HEK293 (cell line): ENCODE measurements around the gene GJD4.

Source experiments
- CTCF ChIA-PET: fragments of 350-600 bp; formaldehyde crosslinking; extraction: SDS; loops from one replicate; lab custom pipeline; 2021; ENCODE audit warnings: antibody characterized with exemption; lab: Yijun Ruan, JAX
- POLR2A ChIA-PET: fragments of 300-600 bp; formaldehyde crosslinking; extraction: SDS; loops from one replicate; lab custom pipeline; 2020; ENCODE audit warnings: antibody characterized with exemption, inconsistent platforms; lab: Yijun Ruan, JAX
- H3K27ac ChIP-seq: fragments of 200-500 bp; sonication (Bioruptor generic); 2 replicates; pipeline ENCODE4 v1.5.1; 2014; ENCODE audit warnings: low read depth, low read length, control low read depth, inconsistent platforms; ENCODE audit errors: extremely low read depth
- H3K36me3 ChIP-seq, 2 experiments: fragments of 200-500 bp in 1 of 2; sonication (Bioruptor generic) in 1 of 2; 1 replicate in 1 of 2; 2 replicates in 1 of 2; pipeline ENCODE4 v1.5.1; 2014 to 2017; ENCODE audit warnings: inconsistent platforms in 2 of 2, low read length in 2 of 2; ENCODE audit not compliant: control insufficient read depth in 2 of 2, insufficient read depth in 1 of 2
- H3K4me1 ChIP-seq: fragments of 200-500 bp; sonication (Bioruptor generic); 2 replicates; pipeline ENCODE4 v1.5.1; 2014; ENCODE audit warnings: mild to moderate bottlenecking, low read length, inconsistent platforms; ENCODE audit not compliant: control insufficient read depth, insufficient read depth
- H3K4me3 ChIP-seq: 2 replicates; pipeline ENCODE4 v1.5.1; 2011; ENCODE audit warnings: low read depth, mild to moderate bottlenecking, control low read depth, low read length, moderate library complexity
- H3K9me3 ChIP-seq: fragments of 200-500 bp; sonication (Bioruptor generic); 2 replicates; pipeline ENCODE4 v1.5.1; 2014; ENCODE audit warnings: low read depth, low read length, inconsistent platforms; ENCODE audit not compliant: control insufficient read depth, insufficient read depth
- GLI2 ChIP-seq: fragments of 450-650 bp; formaldehyde crosslinking; IDR thresholded peaks from 2 replicates; pipeline ENCODE4; 2017; ENCODE audit warnings: missing biosample characterization, missing genetic modification characterization, low read depth, borderline replicate concordance
- ZEB2 ChIP-seq: fragments of 450-650 bp; formaldehyde crosslinking; IDR thresholded peaks from 2 replicates; pipeline ENCODE4 v1.5.1; 2016; ENCODE audit warnings: missing biosample characterization, missing genetic modification characterization
- ZFP37 ChIP-seq: fragments of 450-650 bp; formaldehyde crosslinking; IDR thresholded peaks from 2 replicates; pipeline ENCODE4 v1.5.1; 2016; ENCODE audit warnings: missing biosample characterization, missing genetic modification characterization
- ZFP41 ChIP-seq: fragments of 450-650 bp; formaldehyde crosslinking; IDR thresholded peaks from 2 replicates; pipeline ENCODE4 v1.5.1; 2016; ENCODE audit warnings: missing biosample characterization, missing genetic modification characterization, borderline replicate concordance
- ZNF202 ChIP-seq: fragments of 450-650 bp; formaldehyde crosslinking; IDR thresholded peaks from 2 replicates; pipeline ENCODE4 v1.5.1; 2016; ENCODE audit warnings: missing biosample characterization, missing genetic modification characterization, borderline replicate concordance
- ZNF394 ChIP-seq: fragments of 450-650 bp; formaldehyde crosslinking; IDR thresholded peaks from 2 replicates; pipeline ENCODE4 v1.5.1; 2016; ENCODE audit warnings: missing biosample characterization, missing genetic modification characterization, mild to moderate bottlenecking, moderate library complexity, borderline replicate concordance
- ZNF404 ChIP-seq: fragments of 450-650 bp; formaldehyde crosslinking; IDR thresholded peaks from 2 replicates; pipeline ENCODE4 v1.5.1; 2017; ENCODE audit warnings: missing biosample characterization, missing genetic modification characterization
- ZNF544 ChIP-seq: fragments of 450-650 bp; formaldehyde crosslinking; IDR thresholded peaks from 2 replicates; pipeline ENCODE4 v1.5.0; 2017; ENCODE audit warnings: missing biosample characterization, missing genetic modification characterization
- ZNF548 ChIP-seq: fragments of 450-650 bp; formaldehyde crosslinking; IDR thresholded peaks from 2 replicates; pipeline ENCODE4 v1.5.1; 2016; ENCODE audit warnings: missing biosample characterization, missing genetic modification characterization
- ZNF555 ChIP-seq: fragments of 450-650 bp; formaldehyde crosslinking; conservative IDR thresholded peaks from 2 replicates; pipeline ENCODE4 v1.5.1; 2017; ENCODE audit warnings: missing biosample characterization, mild to moderate bottlenecking, missing genetic modification characterization, inconsistent platforms
- ZNF621 ChIP-seq: fragments of 450-650 bp; formaldehyde crosslinking; IDR thresholded peaks from 2 replicates; pipeline ENCODE4 v1.5.1; 2017; ENCODE audit warnings: missing biosample characterization, missing genetic modification characterization
- ZNF623 ChIP-seq: fragments of 450-650 bp; formaldehyde crosslinking; IDR thresholded peaks from 2 replicates; pipeline ENCODE4 v1.5.1; 2016; ENCODE audit warnings: missing biosample characterization, missing genetic modification characterization
- ZNF768 ChIP-seq: fragments of 450-650 bp; formaldehyde crosslinking; IDR thresholded peaks from 2 replicates; pipeline ENCODE4 v1.5.1; 2018; ENCODE audit warnings: missing biosample characterization, mild to moderate bottlenecking, missing genetic modification characterization
- ZXDB ChIP-seq: fragments of 450-650 bp; formaldehyde crosslinking; IDR thresholded peaks from 2 replicates; pipeline ENCODE4 v1.5.1; 2016; ENCODE audit warnings: missing biosample characterization, missing genetic modification characterization
- TF ChIP-seq, protein P1 (sequence below): fragments of 450-650 bp; formaldehyde crosslinking; IDR thresholded peaks from 2 replicates; pipeline ENCODE4 v1.5.1; 2017; ENCODE audit warnings: missing biosample characterization, missing genetic modification characterization
- TF ChIP-seq, protein P2 (sequence below): fragments of 450-650 bp; IDR thresholded peaks from 2 replicates; pipeline ENCODE4 v1.5.1; 2018; ENCODE audit warnings: missing biosample characterization, mild to moderate bottlenecking, missing genetic modification characterization
- TF ChIP-seq, protein P3 (sequence below): fragments of 450-650 bp; formaldehyde crosslinking; IDR thresholded peaks from 2 replicates; pipeline ENCODE4 v1.5.1; 2016; ENCODE audit warnings: missing biosample characterization, missing genetic modification characterization
- TF ChIP-seq, protein P4 (sequence below): fragments of 450-650 bp; formaldehyde crosslinking; IDR thresholded peaks from 2 replicates; pipeline ENCODE4 v1.5.1; 2016; ENCODE audit warnings: missing biosample characterization, missing genetic modification characterization, borderline replicate concordance

Gene GJD4

DNA sequence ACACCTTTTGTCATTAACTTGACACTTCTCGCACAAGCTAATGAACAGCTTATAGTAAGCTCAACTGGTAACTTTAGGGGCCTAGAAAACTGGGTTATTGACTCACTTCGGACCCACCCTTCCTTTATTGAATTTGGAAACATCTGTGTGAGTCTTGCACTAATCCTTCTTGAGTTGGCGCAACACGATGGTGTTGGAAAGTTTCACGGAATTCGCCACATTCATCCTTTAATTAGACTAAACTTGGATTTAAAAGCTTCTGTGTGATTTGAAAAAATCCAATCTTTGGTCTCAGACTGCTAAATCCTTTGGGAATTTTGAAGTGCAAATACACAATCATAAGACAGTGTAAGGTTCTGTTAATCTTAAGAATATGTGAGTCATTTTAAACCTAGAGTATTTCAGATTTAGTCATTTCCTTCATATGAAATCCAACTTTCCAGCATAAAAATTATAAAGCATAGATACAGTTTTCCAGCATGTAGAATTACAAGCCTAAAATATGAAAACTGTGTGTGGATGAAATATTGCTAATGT, 21.9 kb downstream of the GJD4 start:
- Histone ChIP-seq H3K36me3 (no peaks in the 10 kb centered on the region), H3K27ac (no peak overlapping the region), H3K9me3 (no peaks in the 10 kb centered on the region), H3K4me1 (no peaks in the 10 kb centered on the region), H3K4me3 (no peak overlapping the region)
- CTCF ChIA-PET = interaction anchor here (0.6 to 1.0 kb wide), 3 partner anchors 9 to 1065 kb away, joined by 3 to 4 read pairs (median 3); no protein-coding TSS in a partner anchor
- TF ChIP-seq, protein P1, sequence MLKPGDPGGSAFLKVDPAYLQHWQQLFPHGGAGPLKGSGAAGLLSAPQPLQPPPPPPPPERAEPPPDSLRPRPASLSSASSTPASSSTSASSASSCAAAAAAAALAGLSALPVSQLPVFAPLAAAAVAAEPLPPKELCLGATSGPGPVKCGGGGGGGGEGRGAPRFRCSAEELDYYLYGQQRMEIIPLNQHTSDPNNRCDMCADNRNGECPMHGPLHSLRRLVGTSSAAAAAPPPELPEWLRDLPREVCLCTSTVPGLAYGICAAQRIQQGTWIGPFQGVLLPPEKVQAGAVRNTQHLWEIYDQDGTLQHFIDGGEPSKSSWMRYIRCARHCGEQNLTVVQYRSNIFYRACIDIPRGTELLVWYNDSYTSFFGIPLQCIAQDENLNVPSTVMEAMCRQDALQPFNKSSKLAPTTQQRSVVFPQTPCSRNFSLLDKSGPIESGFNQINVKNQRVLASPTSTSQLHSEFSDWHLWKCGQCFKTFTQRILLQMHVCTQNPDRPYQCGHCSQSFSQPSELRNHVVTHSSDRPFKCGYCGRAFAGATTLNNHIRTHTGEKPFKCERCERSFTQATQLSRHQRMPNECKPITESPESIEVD = no peak
- TF ChIP-seq, protein P2, sequence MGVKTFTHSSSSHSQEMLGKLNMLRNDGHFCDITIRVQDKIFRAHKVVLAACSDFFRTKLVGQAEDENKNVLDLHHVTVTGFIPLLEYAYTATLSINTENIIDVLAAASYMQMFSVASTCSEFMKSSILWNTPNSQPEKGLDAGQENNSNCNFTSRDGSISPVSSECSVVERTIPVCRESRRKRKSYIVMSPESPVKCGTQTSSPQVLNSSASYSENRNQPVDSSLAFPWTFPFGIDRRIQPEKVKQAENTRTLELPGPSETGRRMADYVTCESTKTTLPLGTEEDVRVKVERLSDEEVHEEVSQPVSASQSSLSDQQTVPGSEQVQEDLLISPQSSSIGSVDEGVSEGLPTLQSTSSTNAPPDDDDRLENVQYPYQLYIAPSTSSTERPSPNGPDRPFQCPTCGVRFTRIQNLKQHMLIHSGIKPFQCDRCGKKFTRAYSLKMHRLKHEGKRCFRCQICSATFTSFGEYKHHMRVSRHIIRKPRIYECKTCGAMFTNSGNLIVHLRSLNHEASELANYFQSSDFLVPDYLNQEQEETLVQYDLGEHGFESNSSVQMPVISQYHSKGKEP (tag by site-specific recombination) = no peak
- TF ChIP-seq ZNF544 (tag by site-specific recombination) = no peak
- TF ChIP-seq ZNF621 (tag by site-specific recombination) = no peak
- no peak for TF ChIP-seq ZNF623 (tag by site-specific recombination)
- TF ChIP-seq, protein P3, sequence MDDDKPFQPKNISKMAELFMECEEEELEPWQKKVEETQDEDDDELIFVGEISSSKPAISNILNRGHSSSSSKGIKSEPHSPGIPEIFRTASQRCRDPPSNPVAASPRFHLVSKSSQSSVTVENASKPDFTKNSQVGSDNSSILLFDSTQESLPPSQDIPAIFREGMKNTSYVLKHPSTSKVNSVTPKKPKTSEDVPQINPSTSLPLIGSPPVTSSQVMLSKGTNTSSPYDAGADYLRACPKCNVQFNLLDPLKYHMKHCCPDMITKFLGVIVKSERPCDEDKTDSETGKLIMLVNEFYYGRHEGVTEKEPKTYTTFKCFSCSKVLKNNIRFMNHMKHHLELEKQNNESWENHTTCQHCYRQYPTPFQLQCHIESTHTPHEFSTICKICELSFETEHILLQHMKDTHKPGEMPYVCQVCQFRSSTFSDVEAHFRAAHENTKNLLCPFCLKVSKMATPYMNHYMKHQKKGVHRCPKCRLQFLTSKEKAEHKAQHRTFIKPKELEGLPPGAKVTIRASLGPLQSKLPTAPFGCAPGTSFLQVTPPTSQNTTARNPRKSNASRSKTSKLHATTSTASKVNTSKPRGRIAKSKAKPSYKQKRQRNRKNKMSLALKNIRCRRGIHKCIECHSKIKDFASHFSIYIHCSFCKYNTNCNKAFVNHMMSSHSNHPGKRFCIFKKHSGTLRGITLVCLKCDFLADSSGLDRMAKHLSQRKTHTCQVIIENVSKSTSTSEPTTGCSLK (tag by site-specific recombination) = no peak
- no peak for TF ChIP-seq ZNF202 (tag by site-specific recombination)
- no peak for TF ChIP-seq ZNF394 (tag by site-specific recombination)
- no peak for TF ChIP-seq ZEB2 (tag by site-specific recombination)
- TF ChIP-seq ZXDB = no peak
- no peak for TF ChIP-seq ZFP41
- TF ChIP-seq, protein P4, sequence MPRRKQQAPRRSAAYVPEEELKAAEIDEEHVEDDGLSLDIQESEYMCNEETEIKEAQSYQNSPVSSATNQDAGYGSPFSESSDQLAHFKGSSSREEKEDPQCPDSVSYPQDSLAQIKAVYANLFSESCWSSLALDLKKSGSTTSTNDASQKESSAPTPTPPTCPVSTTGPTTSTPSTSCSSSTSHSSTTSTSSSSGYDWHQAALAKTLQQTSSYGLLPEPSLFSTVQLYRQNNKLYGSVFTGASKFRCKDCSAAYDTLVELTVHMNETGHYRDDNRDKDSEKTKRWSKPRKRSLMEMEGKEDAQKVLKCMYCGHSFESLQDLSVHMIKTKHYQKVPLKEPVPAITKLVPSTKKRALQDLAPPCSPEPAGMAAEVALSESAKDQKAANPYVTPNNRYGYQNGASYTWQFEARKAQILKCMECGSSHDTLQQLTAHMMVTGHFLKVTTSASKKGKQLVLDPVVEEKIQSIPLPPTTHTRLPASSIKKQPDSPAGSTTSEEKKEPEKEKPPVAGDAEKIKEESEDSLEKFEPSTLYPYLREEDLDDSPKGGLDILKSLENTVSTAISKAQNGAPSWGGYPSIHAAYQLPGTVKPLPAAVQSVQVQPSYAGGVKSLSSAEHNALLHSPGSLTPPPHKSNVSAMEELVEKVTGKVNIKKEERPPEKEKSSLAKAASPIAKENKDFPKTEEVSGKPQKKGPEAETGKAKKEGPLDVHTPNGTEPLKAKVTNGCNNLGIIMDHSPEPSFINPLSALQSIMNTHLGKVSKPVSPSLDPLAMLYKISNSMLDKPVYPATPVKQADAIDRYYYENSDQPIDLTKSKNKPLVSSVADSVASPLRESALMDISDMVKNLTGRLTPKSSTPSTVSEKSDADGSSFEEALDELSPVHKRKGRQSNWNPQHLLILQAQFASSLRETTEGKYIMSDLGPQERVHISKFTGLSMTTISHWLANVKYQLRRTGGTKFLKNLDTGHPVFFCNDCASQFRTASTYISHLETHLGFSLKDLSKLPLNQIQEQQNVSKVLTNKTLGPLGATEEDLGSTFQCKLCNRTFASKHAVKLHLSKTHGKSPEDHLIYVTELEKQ (tag by site-specific recombination) = no peak
- no peak for TF ChIP-seq ZNF404 (tag by site-specific recombination)
- TF ChIP-seq ZNF548 (tag by site-specific recombination) = no peak
- TF ChIP-seq GLI2 (tag by site-specific recombination) = no peak
- no peak for TF ChIP-seq ZNF768 (tag by site-specific recombination)
- TF ChIP-seq ZFP37 (tag by site-specific recombination) = no peak
- TF ChIP-seq ZNF555 = no peak
- POLR2A ChIA-PET = no interaction called here
